Measurements from ENCODE around the gene CLIP2. TPM values are rescaled to one million over a fixed set of nuclear protein-coding genes. Genes with fewer than 3 reads are reported as not detected.
"Not testable (repeated sequence)": the region's sequence is repeated elsewhere in the genome, so short reads cannot be mapped to it uniquely, and the experiment has no call there.

Gene CLIP2
- total RNA-seq, 2 experiments from 2014 or later: 1.5 to 1.7 TPM

GRCh38 chr7:74322892-74323291, 33.7 kb downstream of the CLIP2 start:
- H3K9me3 Mint-ChIP-seq (ENCODE audit: insufficient read depth); H3K27ac Mint-ChIP-seq; H3K36me3 Mint-ChIP-seq (ENCODE audit: low read depth); POLR2A ChIA-PET; ATAC-seq; CTCF ChIA-PET; H3K4me3 Mint-ChIP-seq; H3K4me1 Mint-ChIP-seq (ENCODE audit: low read depth); DNase-seq; H3K27me3 Mint-ChIP-seq (ENCODE audit: low read depth): not testable (repeated sequence)

- ChIA-PET POLR2A (no interaction called here), CTCF (no interaction called here)
- Mint-ChIP-seq H3K27me3 (ENCODE audit: low read depth) (peaks cover under 1% of the 10 kb centered on the region), H3K9me3 (ENCODE audit: insufficient read depth) (no peaks in the 10 kb centered on the region), H3K4me1 (ENCODE audit: low read depth) (no peaks in the 10 kb centered on the region), H3K27ac (no peak overlapping the region), H3K36me3 (ENCODE audit: low read depth) (no peaks in the 10 kb centered on the region), H3K4me3 (no peak overlapping the region)
- ATAC-seq: no peak
- no peak for DNase-seq
Measured at GRCh38 chr7:74324531-74325209, 35.5 kb downstream of the CLIP2 start.

GRCh38 chr7:74325210-74325565, 36.0 kb downstream of the CLIP2 start:
- Mint-ChIP-seq H3K27me3 (ENCODE audit: low read depth) (no peaks in the 10 kb centered on the region), H3K4me1 (ENCODE audit: low read depth) (no peaks in the 10 kb centered on the region), H3K4me3 (no peak overlapping the region), H3K9me3 (ENCODE audit: insufficient read depth) (no peaks in the 10 kb centered on the region), H3K27ac (no peak overlapping the region), H3K36me3 (ENCODE audit: low read depth) (no peaks in the 10 kb centered on the region)
- ATAC-seq (no peak), DNase-seq (no peak)
- POLR2A ChIA-PET: no interaction called here
- CTCF ChIA-PET: no interaction called here

DNA sequence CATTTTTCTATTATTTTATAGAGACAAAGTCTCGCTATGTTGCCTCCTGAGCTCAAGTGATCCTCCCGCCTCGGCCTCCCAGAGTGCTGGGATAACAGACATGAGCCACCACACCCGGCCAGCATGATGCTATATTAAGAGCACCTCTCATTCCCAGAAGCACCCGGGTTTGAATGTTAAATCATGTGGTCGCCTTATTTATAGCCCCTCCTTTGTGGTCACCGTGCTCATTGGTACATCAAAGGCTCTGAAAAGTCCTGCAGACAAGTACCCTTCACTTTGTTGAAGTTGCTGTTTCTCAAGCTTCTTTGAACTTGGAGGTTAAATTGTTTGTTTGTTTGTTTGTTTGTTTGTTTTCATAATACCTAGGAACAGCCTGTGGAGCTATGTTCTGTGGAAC, 40.0 kb downstream of the CLIP2 start:
- no peak for DNase-seq
- H3K4me1 Mint-ChIP-seq (ENCODE audit: low read depth): no peaks in the 10 kb centered on the region
- H3K27me3 Mint-ChIP-seq (ENCODE audit: low read depth): peaks cover 2% of the 10 kb centered on the region
- POLR2A ChIA-PET: no interaction called here
- H3K9me3 Mint-ChIP-seq (ENCODE audit: insufficient read depth): no peaks in the 10 kb centered on the region
- H3K36me3 Mint-ChIP-seq (ENCODE audit: low read depth): no peaks in the 10 kb centered on the region
- no peak for ATAC-seq
- H3K27ac Mint-ChIP-seq: no peak overlapping the region
- H3K4me3 Mint-ChIP-seq: no peak overlapping the region
- CTCF ChIA-PET: no interaction called here

- POLR2A ChIA-PET: no interaction called here
- ATAC-seq: no peak
- H3K27ac Mint-ChIP-seq: no peak overlapping the region
- CTCF ChIA-PET: no interaction called here
- no peak overlapping the region for H3K4me3 Mint-ChIP-seq
- H3K9me3 Mint-ChIP-seq (ENCODE audit: insufficient read depth): no peaks in the 10 kb centered on the region
- peaks cover 2% of the 10 kb centered on the region for H3K27me3 Mint-ChIP-seq (ENCODE audit: low read depth)
- no peak for DNase-seq
- no peaks in the 10 kb centered on the region for H3K4me1 Mint-ChIP-seq (ENCODE audit: low read depth)
- no peaks in the 10 kb centered on the region for H3K36me3 Mint-ChIP-seq (ENCODE audit: low read depth)
Measured at GRCh38 chr7:74332373-74333176, 43.4 kb downstream of the CLIP2 start.

DNA sequence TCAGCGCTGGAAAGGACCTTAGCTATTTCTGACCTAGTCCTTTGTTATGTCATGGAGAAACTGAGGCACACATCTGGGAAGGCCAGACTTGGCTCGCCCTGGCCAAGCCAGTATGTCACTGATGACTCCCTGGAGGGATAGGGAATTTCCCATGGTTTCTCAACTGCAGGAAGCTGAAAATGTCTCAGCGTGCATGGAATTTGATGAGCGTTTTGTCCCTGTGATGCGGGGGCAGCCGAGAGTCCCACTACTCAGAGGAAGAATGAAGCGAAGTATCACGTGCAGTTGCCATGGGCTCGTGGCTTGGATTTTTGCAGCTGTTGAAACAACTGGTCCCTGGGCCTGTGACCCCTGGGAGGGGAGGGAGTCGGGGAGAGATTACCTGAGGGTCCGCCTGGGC, 44.8 kb downstream of the CLIP2 start:
- no peak for ATAC-seq
- Mint-ChIP-seq H3K9me3 (ENCODE audit: insufficient read depth) (no peaks in the 10 kb centered on the region), H3K4me1 (ENCODE audit: low read depth) (peaks cover 8% of the 10 kb centered on the region), H3K4me3 (no peak overlapping the region), H3K27me3 (ENCODE audit: low read depth) (peaks cover 2% of the 10 kb centered on the region), H3K36me3 (ENCODE audit: low read depth) (no peaks in the 10 kb centered on the region), H3K27ac (no peak overlapping the region)
- no peak for DNase-seq
- POLR2A ChIA-PET: interaction anchor here (0.5 kb wide), 1 partner anchor 1841 kb away, joined by 3 read pairs; no protein-coding TSS in a partner anchor
- CTCF ChIA-PET: no interaction called here

GRCh38 chr7:74337926-74338325, 48.7 kb downstream of the CLIP2 start:
- Mint-ChIP-seq H3K4me3 (no peak overlapping the region), H3K9me3 (ENCODE audit: insufficient read depth) (no peaks in the 10 kb centered on the region), H3K36me3 (ENCODE audit: low read depth) (no peaks in the 10 kb centered on the region), H3K4me1 (ENCODE audit: low read depth) (peaks cover 10% of the 10 kb centered on the region), H3K27ac (no peak overlapping the region), H3K27me3 (ENCODE audit: low read depth) (no peaks in the 10 kb centered on the region)
- ATAC-seq: no peak
- CTCF ChIA-PET: no interaction called here
- POLR2A ChIA-PET: no interaction called here
- DNase-seq: no peak

GRCh38 chr7:74338366-74339108, 49.3 kb downstream of the CLIP2 start:
- H3K27me3 Mint-ChIP-seq (ENCODE audit: low read depth): no peaks in the 10 kb centered on the region
- H3K4me1 Mint-ChIP-seq (ENCODE audit: low read depth): peaks cover 10% of the 10 kb centered on the region
- ATAC-seq (no peak), DNase-seq (no peak)
- H3K27ac Mint-ChIP-seq: no peak overlapping the region
- CTCF ChIA-PET: no interaction called here
- no peaks in the 10 kb centered on the region for H3K36me3 Mint-ChIP-seq (ENCODE audit: low read depth)
- H3K4me3 Mint-ChIP-seq: peak overlapping the region; percentile 12
- POLR2A ChIA-PET: no interaction called here
- no peaks in the 10 kb centered on the region for H3K9me3 Mint-ChIP-seq (ENCODE audit: insufficient read depth)

DNA sequence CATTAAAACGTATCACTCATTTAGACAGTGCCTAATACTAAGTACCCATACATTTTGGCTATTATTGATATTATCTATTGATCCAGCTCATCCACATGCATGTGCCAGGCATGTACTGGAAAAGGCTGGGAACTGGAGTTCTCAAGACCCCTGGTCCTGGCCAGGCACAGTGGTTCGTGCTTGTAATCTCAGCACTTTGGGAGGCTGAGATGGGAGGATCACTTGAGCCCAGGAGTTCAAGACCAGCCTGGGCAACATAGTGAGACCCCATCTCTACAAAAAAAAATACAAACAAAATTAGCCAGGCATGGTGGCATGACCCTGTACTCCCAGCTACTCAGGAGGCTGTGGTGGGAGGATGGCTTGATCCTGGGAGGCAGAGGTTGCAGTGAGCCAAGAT, 50.4 kb downstream of the CLIP2 start:
- CTCF ChIA-PET; H3K27ac Mint-ChIP-seq; H3K9me3 Mint-ChIP-seq (ENCODE audit: insufficient read depth); H3K27me3 Mint-ChIP-seq (ENCODE audit: low read depth); H3K4me3 Mint-ChIP-seq; POLR2A ChIA-PET; H3K4me1 Mint-ChIP-seq (ENCODE audit: low read depth); ATAC-seq; DNase-seq; H3K36me3 Mint-ChIP-seq (ENCODE audit: low read depth): not testable (repeated sequence)

- DNase-seq: no peak
- Mint-ChIP-seq H3K36me3 (ENCODE audit: low read depth) (no peaks in the 10 kb centered on the region), H3K4me3 (no peak overlapping the region), H3K27ac (peak overlapping the region; percentile 60), H3K4me1 (ENCODE audit: low read depth) (peaks cover 2% of the 10 kb centered on the region), H3K27me3 (ENCODE audit: low read depth) (no peaks in the 10 kb centered on the region), H3K9me3 (ENCODE audit: insufficient read depth) (no peaks in the 10 kb centered on the region)
- ChIA-PET POLR2A (interaction anchor here (0.6 kb wide), 2 partner anchors 133 to 274 kb away, joined by 3 to 4 read pairs; partner anchors contain the start of gene LAT2), CTCF (no interaction called here)
- no peak for ATAC-seq
Measured at GRCh38 chr7:74343281-74344131, 54.3 kb downstream of the CLIP2 start.

GRCh38 chr7:74344132-74344496, 54.9 kb downstream of the CLIP2 start:
- Mint-ChIP-seq H3K27me3 (ENCODE audit: low read depth) (no peaks in the 10 kb centered on the region), H3K27ac (peak overlapping the region; percentile 60), H3K4me1 (ENCODE audit: low read depth) (peaks cover 2% of the 10 kb centered on the region), H3K4me3 (no peak overlapping the region), H3K9me3 (ENCODE audit: insufficient read depth) (no peaks in the 10 kb centered on the region), H3K36me3 (ENCODE audit: low read depth) (no peaks in the 10 kb centered on the region)
- ChIA-PET POLR2A (interaction anchor here (0.6 kb wide), 1 partner anchor 134 kb away, joined by 4 read pairs; the partner anchor contains the start of gene LAT2), CTCF (no interaction called here)
- ATAC-seq (no peak), DNase-seq (no peak)
